ENCODE measurements around the gene PDE10A. TPM values are rescaled to one million over a fixed set of nuclear protein-coding genes. Genes with fewer than 3 reads are reported as not detected.

PDE10A gene
- total RNA-seq, 1 experiment from 2014 or later = 3.1 TPM

- TF ChIP-seq USF1 (CRISPR knock-in tag; IDR thresholded peaks at IDR 0.05) (no peak), ZBTB21 (CRISPR knock-in tag; IDR thresholded peaks at IDR 0.05; ENCODE audit: borderline replicate concordance) (no peak)
Measured at GRCh38 chr6:165626711-165627110, 36.3 kb downstream of the PDE10A start (continued).

- ChIA-PET CTCF (no interaction called here), POLR2A (no interaction called here)
- Mint-ChIP-seq H3K27me3 (ENCODE audit: low read depth) (no peaks in the 10 kb centered on the region; the same call in 1 of the 2 replicates), H3K9me3 (peaks cover 13% of the 10 kb centered on the region), H3K36me3 (no peaks in the 10 kb centered on the region), H3K4me1 (peaks cover 17% of the 10 kb centered on the region), H3K27ac (no peak overlapping the region), H3K4me3 (no peak overlapping the region)
- DNase-seq (ENCODE audit: low spot score) = no peak
- TF ChIP-seq USF1 (CRISPR knock-in tag; IDR thresholded peaks at IDR 0.05) (no peak), IRF2 (CRISPR knock-in tag; IDR thresholded peaks at IDR 0.05; ENCODE audit: borderline replicate concordance, low read depth) (no peak), ARID4B (CRISPR knock-in tag; IDR thresholded peaks at IDR 0.05; ENCODE audit: borderline replicate concordance) (no peak)
- ATAC-seq = no peak
Measured at GRCh38 chr6:165624871-165625639, 38.0 kb downstream of the PDE10A start.

- Mint-ChIP-seq H3K36me3 (no peaks in the 10 kb centered on the region), H3K4me3 (no peak overlapping the region), H3K4me1 (peaks cover 13% of the 10 kb centered on the region), H3K27me3 (ENCODE audit: low read depth) (no peaks in the 10 kb centered on the region; the same call in 1 of the 2 replicates), H3K9me3 (peaks cover 13% of the 10 kb centered on the region), H3K27ac (no peak overlapping the region)
- CTCF ChIA-PET = no interaction called here
- ATAC-seq (no peak), DNase-seq (ENCODE audit: low spot score) (no peak)
- TF ChIP-seq ERG (CRISPR knock-in tag; IDR thresholded peaks at IDR 0.05) (no peak), CTCF (IDR thresholded peaks at IDR 0.05) (no peak), AFF4 (CRISPR knock-in tag; IDR thresholded peaks at IDR 0.05; ENCODE audit: borderline replicate concordance) (no peak), MAX (CRISPR knock-in tag; IDR thresholded peaks at IDR 0.05) (no peak), ZNF219 (CRISPR knock-in tag; IDR thresholded peaks at IDR 0.05; ENCODE audit: borderline replicate concordance) (no peak), ZNF671 (CRISPR knock-in tag; IDR thresholded peaks at IDR 0.05) (no peak), EMX1 (CRISPR knock-in tag; IDR thresholded peaks at IDR 0.05) (no peak), ARID4B (CRISPR knock-in tag; IDR thresholded peaks at IDR 0.05; ENCODE audit: borderline replicate concordance) (no peak), RELA (CRISPR knock-in tag; IDR thresholded peaks at IDR 0.05; ENCODE audit: borderline replicate concordance) (no peak)
- POLR2A ChIA-PET = no interaction called here
Measured at GRCh38 chr6:165621940-165622339, 41.1 kb downstream of the PDE10A start.

Data from WTC11 (cell line).